GM10847 (cell line): ENCODE data around the gene GOLGA8B.

Source experiments
- POLR2A ChIP-seq: IDR thresholded peaks from 2 replicates; pipeline ENCODE4 v1.6.1; 2011; ENCODE audit not compliant: insufficient read length; ENCODE audit errors: extremely low read depth

The GOLGA8B gene

GRCh38 chr15:34607832-34608231, 24.4 kb upstream of the GOLGA8B start:
- TF ChIP-seq POLR2A, result no peak

- no peak for TF ChIP-seq POLR2A
These were observed 23.1 kb upstream of the GOLGA8B start for GRCh38 chr15:34606545-34606944.

GRCh38 chr15:34606131-34606530, 22.7 kb upstream of the GOLGA8B start:
- no peak for TF ChIP-seq POLR2A

GRCh38 chr15:34603095-34603494, 19.6 kb upstream of the GOLGA8B start:
- TF ChIP-seq POLR2A, result no peak

- no peak for TF ChIP-seq POLR2A
These were observed 17.5 kb upstream of the GOLGA8B start for GRCh38 chr15:34600923-34601322.

- TF ChIP-seq POLR2A, result no peak
These were observed 15.5 kb upstream of the GOLGA8B start for GRCh38 chr15:34598799-34599585.

- no peak for TF ChIP-seq POLR2A
These were observed 13.9 kb upstream of the GOLGA8B start for GRCh38 chr15:34597316-34597715.

- TF ChIP-seq POLR2A, result no peak
These were observed 10.9 kb upstream of the GOLGA8B start for GRCh38 chr15:34594361-34594760.

GRCh38 chr15:34591306-34591705, 7.9 kb upstream of the GOLGA8B start:
- TF ChIP-seq POLR2A, result no peak

GRCh38 chr15:34588046-34588674, 4.7 kb upstream of the GOLGA8B start:
- TF ChIP-seq POLR2A, result no peak

GRCh38 chr15:34584996-34585395, 1.5 kb upstream of the GOLGA8B start:
- no peak for TF ChIP-seq POLR2A

GRCh38 chr15:34584330-34584668, 848 bp upstream of the GOLGA8B start:
- no peak for TF ChIP-seq POLR2A

- no peak for TF ChIP-seq POLR2A
These were observed 735 bp downstream of the GOLGA8B start for GRCh38 chr15:34582461-34583371.

GRCh38 chr15:34581043-34581365, 2.4 kb downstream of the GOLGA8B start:
- no peak for TF ChIP-seq POLR2A

- no peak for TF ChIP-seq POLR2A
These were observed 5.2 kb downstream of the GOLGA8B start for GRCh38 chr15:34578283-34578674.
